ENCODE measurements around the gene ETV1.

The ETV1 gene

DNA sequence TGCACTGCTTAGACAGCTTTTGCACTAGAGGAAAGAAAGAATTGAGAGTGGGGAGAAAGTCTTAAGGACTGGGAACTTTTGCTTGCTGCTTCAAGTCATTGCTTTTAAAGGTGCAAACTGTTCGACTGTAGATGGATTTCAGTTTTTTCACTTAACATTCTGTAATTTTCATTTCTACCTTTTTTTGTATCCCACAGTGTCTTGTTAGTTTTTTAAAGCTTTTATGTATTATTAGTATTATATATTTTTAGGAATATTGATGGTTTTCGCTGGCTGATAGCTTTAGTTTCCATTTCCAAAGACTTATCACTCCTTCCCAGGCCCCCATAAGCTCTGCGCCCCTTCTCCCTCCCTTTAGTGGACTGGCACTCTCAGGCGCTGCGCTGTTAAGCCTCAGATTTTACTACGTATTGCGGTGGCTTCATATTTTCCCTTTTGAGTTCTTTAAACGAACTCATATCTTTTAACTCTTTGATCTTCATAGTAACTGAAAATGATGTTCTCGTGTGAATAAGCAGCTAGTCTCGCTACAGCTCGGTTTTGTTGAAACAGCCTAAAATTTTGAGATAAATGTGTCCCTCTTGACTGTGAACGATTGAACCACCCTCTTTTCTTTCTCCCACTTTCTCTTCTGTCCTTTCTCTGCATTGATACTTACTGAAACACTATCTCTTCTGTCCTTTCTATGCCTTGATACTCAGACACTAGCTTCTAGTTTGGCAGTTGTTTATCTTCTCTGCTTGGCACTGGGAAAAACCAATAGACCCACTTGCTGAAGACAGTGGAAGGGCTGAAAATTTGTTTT, 2.5 kb upstream of the ETV1 start:
- Mint-ChIP-seq H3K4me3 (no peak overlapping the region), H3K4me1 (ENCODE audit: low read depth) (no peaks in the 10 kb centered on the region), H3K36me3 (ENCODE audit: low read depth) (no peaks in the 10 kb centered on the region), H3K27ac (no peak overlapping the region), H3K27me3 (ENCODE audit: low read depth) (no peaks in the 10 kb centered on the region), H3K9me3 (peaks cover 3% of the 10 kb centered on the region)

- no peak overlapping the region for H3K27ac Mint-ChIP-seq
- H3K36me3 Mint-ChIP-seq (ENCODE audit: low read depth), result no peaks in the 10 kb centered on the region
- H3K27me3 Mint-ChIP-seq (ENCODE audit: low read depth), result no peaks in the 10 kb centered on the region
- no peaks in the 10 kb centered on the region for H3K4me1 Mint-ChIP-seq (ENCODE audit: low read depth)
- no peak overlapping the region for H3K4me3 Mint-ChIP-seq
- no peaks in the 10 kb centered on the region for H3K9me3 Mint-ChIP-seq
These were observed 1.7 kb upstream of the ETV1 start for GRCh38 chr7:13990984-13991790.

- no peak overlapping the region for H3K27ac Mint-ChIP-seq
- H3K36me3 Mint-ChIP-seq (ENCODE audit: low read depth), result no peaks in the 10 kb centered on the region
- H3K4me3 Mint-ChIP-seq, result no peak overlapping the region
- no peaks in the 10 kb centered on the region for H3K27me3 Mint-ChIP-seq (ENCODE audit: low read depth)
- H3K9me3 Mint-ChIP-seq, result no peaks in the 10 kb centered on the region
- H3K4me1 Mint-ChIP-seq (ENCODE audit: low read depth), result no peaks in the 10 kb centered on the region
These were observed 985 bp upstream of the ETV1 start for GRCh38 chr7:13990319-13990983.

GRCh38 chr7:13989949-13990305, 461 bp upstream of the ETV1 start:
- H3K9me3 Mint-ChIP-seq, result no peaks in the 10 kb centered on the region

GRCh38 chr7:13988731-13989125, 738 bp downstream of the ETV1 start:
- Mint-ChIP-seq H3K9me3 (no peaks in the 10 kb centered on the region), H3K36me3 (ENCODE audit: low read depth) (no peaks in the 10 kb centered on the region), H3K27ac (no peak overlapping the region), H3K4me1 (ENCODE audit: low read depth) (no peaks in the 10 kb centered on the region), H3K27me3 (ENCODE audit: low read depth) (no peaks in the 10 kb centered on the region), H3K4me3 (no peak overlapping the region)

More at GRCh38 chr7:13989949-13990305, 461 bp upstream of the ETV1 start:
- Mint-ChIP-seq H3K27ac (no peak overlapping the region), H3K36me3 (ENCODE audit: low read depth) (no peaks in the 10 kb centered on the region), H3K4me1 (ENCODE audit: low read depth) (no peaks in the 10 kb centered on the region), H3K4me3 (no peak overlapping the region), H3K27me3 (ENCODE audit: low read depth) (no peaks in the 10 kb centered on the region)

DNA sequence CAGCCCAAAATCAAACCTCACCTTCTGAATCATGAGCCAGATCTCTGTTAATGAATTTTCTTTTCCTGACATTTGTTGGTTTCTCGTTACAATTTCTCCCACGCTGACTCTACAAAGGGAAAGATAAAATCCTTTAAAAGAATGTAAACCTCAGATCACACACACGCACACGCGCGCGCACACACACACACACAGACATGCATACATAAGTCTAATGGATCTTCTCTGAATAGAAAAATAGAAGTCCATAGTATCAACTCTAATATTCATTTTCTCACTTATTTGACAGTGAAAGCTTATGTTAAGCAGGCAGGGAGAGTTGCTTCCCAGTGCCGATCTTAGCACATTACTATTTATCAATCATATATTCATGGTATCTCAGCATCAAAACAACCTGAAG, 1.4 kb downstream of the ETV1 start:
- H3K9me3 Mint-ChIP-seq, result no peaks in the 10 kb centered on the region
- no peaks in the 10 kb centered on the region for H3K27me3 Mint-ChIP-seq (ENCODE audit: low read depth)
- H3K27ac Mint-ChIP-seq, result no peak overlapping the region

DNA sequence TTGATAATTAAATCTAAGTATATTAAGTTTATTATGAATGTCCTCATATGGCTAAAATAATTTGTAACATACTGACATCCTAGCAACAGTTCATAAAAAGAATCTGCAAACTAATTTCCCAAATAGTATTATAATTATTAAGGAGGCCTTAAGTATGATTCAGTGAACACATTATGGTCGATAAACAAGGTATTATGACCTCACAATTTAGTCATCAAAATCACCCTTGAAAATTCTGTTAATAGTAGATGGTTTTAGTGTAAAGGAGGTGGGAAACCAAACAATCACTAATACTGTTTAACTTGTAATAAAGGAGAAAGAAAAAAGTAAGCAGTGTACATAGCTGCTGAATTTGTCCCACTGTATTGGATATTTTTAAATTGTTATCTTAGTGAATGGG, 2.1 kb downstream of the ETV1 start:
- Mint-ChIP-seq H3K27me3 (ENCODE audit: low read depth) (no peaks in the 10 kb centered on the region), H3K4me1 (ENCODE audit: low read depth) (no peaks in the 10 kb centered on the region), H3K4me3 (no peak overlapping the region), H3K27ac (no peak overlapping the region), H3K36me3 (ENCODE audit: low read depth) (no peaks in the 10 kb centered on the region), H3K9me3 (no peaks in the 10 kb centered on the region)

More for the DNA sequence above, 1.4 kb downstream of the ETV1 start:
- Mint-ChIP-seq H3K36me3 (ENCODE audit: low read depth) (no peaks in the 10 kb centered on the region), H3K4me1 (ENCODE audit: low read depth) (no peaks in the 10 kb centered on the region), H3K4me3 (no peak overlapping the region)

DNA sequence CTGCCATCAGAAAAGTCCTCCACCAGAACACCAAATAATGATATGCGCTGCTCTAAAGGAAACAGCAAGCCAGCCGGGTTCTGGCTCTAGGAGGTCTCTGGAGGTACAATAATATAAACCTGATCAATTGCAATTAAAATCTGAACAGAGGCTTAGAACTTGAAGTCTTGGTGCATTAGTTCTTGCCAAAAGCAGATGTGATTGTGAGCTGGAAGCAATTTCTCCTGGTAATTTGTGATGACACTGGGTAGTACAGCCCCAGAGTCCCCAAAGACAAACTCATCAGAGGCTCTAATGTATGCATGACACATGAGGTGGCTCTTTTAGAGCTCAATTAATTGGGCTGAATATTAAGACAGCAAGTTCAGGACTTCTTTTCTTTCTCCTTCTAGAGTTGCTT, 3.3 kb downstream of the ETV1 start:
- Mint-ChIP-seq H3K9me3 (no peaks in the 10 kb centered on the region), H3K27me3 (ENCODE audit: low read depth) (no peaks in the 10 kb centered on the region)

GRCh38 chr7:13984831-13985685, 4.4 kb downstream of the ETV1 start:
- no peak overlapping the region for H3K4me3 Mint-ChIP-seq
- no peaks in the 10 kb centered on the region for H3K36me3 Mint-ChIP-seq (ENCODE audit: low read depth)
- H3K9me3 Mint-ChIP-seq, result no peaks in the 10 kb centered on the region
- H3K4me1 Mint-ChIP-seq (ENCODE audit: low read depth), result no peaks in the 10 kb centered on the region
- no peaks in the 10 kb centered on the region for H3K27me3 Mint-ChIP-seq (ENCODE audit: low read depth)
- H3K27ac Mint-ChIP-seq, result no peak overlapping the region

More for the DNA sequence above, 3.3 kb downstream of the ETV1 start:
- H3K36me3 Mint-ChIP-seq (ENCODE audit: low read depth), result no peaks in the 10 kb centered on the region
- no peak overlapping the region for H3K27ac Mint-ChIP-seq
- H3K4me1 Mint-ChIP-seq (ENCODE audit: low read depth), result no peaks in the 10 kb centered on the region
- no peak overlapping the region for H3K4me3 Mint-ChIP-seq

GRCh38 chr7:13984061-13984460, 5.4 kb downstream of the ETV1 start:
- Mint-ChIP-seq H3K36me3 (ENCODE audit: low read depth) (no peaks in the 10 kb centered on the region), H3K27ac (no peak overlapping the region), H3K4me1 (ENCODE audit: low read depth) (no peaks in the 10 kb centered on the region), H3K27me3 (ENCODE audit: low read depth) (no peaks in the 10 kb centered on the region), H3K9me3 (no peaks in the 10 kb centered on the region), H3K4me3 (no peak overlapping the region)

GRCh38 chr7:13982940-13983677, 6.4 kb downstream of the ETV1 start:
- Mint-ChIP-seq H3K4me1 (ENCODE audit: low read depth) (no peaks in the 10 kb centered on the region), H3K36me3 (ENCODE audit: low read depth) (no peaks in the 10 kb centered on the region), H3K27me3 (ENCODE audit: low read depth) (no peaks in the 10 kb centered on the region), H3K9me3 (no peaks in the 10 kb centered on the region), H3K4me3 (no peak overlapping the region), H3K27ac (no peak overlapping the region)

DNA sequence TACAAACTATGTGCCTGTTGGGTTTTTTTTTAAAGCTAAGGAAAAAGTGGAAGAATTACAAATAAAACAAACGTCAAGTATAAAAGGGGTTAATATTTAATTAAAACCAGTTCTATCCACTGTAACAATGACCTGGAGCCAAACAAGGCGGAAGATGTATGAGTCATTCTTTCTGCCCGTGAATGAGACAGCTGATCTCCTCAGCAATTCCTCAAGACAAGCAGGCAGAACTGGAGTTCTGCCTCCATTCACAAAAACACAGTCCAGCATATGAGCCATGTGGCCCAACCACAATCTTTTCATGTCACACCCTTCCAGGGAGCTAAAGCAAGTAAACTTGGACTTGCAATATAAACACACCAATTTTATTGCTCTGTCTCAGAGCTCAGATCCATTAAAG, 8.4 kb downstream of the ETV1 start:
- H3K4me1 Mint-ChIP-seq (ENCODE audit: low read depth), result no peaks in the 10 kb centered on the region
- no peak overlapping the region for H3K4me3 Mint-ChIP-seq
- no peaks in the 10 kb centered on the region for H3K9me3 Mint-ChIP-seq
- no peaks in the 10 kb centered on the region for H3K36me3 Mint-ChIP-seq (ENCODE audit: low read depth)
- H3K27ac Mint-ChIP-seq, result no peak overlapping the region
- no peaks in the 10 kb centered on the region for H3K27me3 Mint-ChIP-seq (ENCODE audit: low read depth)

GRCh38 chr7:13980474-13980873, 9.0 kb downstream of the ETV1 start:
- Mint-ChIP-seq H3K27me3 (ENCODE audit: low read depth) (no peaks in the 10 kb centered on the region), H3K4me3 (no peak overlapping the region), H3K36me3 (ENCODE audit: low read depth) (no peaks in the 10 kb centered on the region), H3K27ac (no peak overlapping the region), H3K9me3 (no peaks in the 10 kb centered on the region), H3K4me1 (ENCODE audit: low read depth) (no peaks in the 10 kb centered on the region)

All from T-helper 1 cell treated with Interleukin-12 subunit alpha and Interleukin-12 subunit beta and Interleukin-4 antibody, amounts not matched to agents 30 μg/mL and 1 μg/mL, for 36 hours (primary cell).